GM23248 (cell line): ENCODE data around the gene TTC21A.

Experiments used
- EZH2 ChIP-seq: fragments of 200-600 bp; sonication (generic); IDR thresholded peaks from 2 replicates; pipeline ENCODE4 v1.6.1; 2018; ENCODE audit warnings: antibody characterized with exemption, mild to moderate bottlenecking; ENCODE audit not compliant: insufficient read depth, poor library complexity, severe bottlenecking
- EZH2phosphoT487 ChIP-seq: fragments of 200-600 bp; sonication (generic); IDR thresholded peaks from 2 replicates; pipeline ENCODE4 v1.6.1; 2018; ENCODE audit warnings: antibody characterized with exemption, moderate library complexity, mild to moderate bottlenecking, low read depth; ENCODE audit not compliant: insufficient read depth

DNA sequence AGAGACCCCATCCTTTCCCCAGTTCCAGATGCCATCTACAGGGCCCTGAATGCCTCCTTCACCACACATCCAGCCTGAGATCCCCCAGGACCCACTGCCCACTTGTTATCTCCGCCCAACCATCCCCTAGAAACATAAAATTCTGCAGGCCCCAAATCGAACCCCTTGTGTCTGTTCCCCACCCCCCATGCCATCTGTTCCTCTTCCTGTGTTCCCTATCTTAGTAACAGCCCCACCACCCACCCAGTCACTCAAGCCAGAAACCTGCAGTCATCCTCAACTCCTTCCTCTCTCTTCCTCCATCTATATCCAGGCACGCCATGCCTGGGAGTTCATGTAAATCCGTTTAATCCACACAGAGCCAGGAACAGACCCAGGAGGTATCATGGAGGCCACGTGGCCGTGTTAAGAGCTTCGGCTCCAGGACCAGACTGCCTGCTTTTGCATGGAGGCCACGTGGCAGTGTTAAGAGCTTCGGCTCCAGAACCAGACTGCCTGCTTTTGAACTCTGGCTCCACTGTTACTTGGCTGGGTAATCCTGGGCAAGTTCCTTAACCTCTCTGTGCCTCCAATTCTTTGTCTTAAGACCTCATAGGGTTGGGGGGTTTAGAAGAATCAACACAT is 41.1 kb downstream of the TTC21A start:
- TF ChIP-seq EZH2 (no peak), EZH2phosphoT487 (no peak)
